Left lobe of liver (tissue), 2 donors: ENCODE results near the gene DDX6. TPM values are rescaled to one million over a fixed set of nuclear protein-coding genes. Genes with fewer than 3 reads are reported as not detected.
"Not testable (repeated sequence)": the region's sequence is repeated elsewhere in the genome, so short reads cannot be mapped to it uniquely, and the experiment has no call there.

Experiments
- ATAC-seq: fragments of 200-7000 bp; cut with Tn5 transposase; one replicate; pipeline ENCODE4 v1.9.1; 2020; ENCODE audit warnings: mild to moderate bottlenecking, moderate library complexity
- DNase-seq: peaks from one replicate; pipeline ENCODE4 v3.0.0-alpha.2; 2020; ENCODE audit warnings: low spot score
- total RNA-seq: library from RNA; stranded (reverse); gene quantifications from one replicate; pipeline ENCODE4 v1.2.1, GENCODE V29; 2021
- donor health status: DM: no; HTN: no; CAD: no; lungs with moderate emphysema.
- donor health status: DM: no; HTN: yes; CAD: no.

The DDX6 gene
- total RNA-seq, 1 donor from 2014 or later = 40.1 TPM

DNA sequence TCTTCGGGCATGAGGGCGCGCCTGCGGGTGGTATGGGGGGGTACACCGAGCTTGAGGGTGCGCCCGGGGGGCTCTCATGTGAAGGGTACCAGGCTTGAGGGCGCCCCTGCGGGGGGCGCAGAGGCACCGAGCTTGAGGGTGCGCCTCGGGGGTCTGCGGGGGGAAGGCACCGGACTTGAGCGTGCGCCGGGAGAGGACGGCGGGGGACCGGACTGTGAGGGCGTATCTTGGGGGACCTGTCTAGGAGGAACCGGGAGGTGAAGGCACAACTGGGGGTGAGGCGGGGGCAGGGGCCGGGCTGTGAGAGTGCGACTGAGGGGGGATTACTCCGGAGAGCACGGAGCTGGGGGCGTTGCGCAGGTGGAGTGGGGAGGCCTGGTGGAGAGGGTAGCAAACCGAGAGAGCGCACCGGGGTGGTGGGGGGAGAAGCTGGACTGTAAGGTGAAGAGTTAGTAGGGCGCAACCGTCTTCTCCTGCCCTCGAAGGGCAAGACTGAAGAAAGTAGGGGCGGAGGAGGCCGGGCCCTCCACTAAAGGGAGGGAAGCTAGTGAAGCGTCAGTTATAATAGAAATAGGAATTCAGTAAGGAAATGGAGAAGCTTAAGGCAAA is 1.1 kb upstream of the DDX6 start:
- DNase-seq (peak; percentile 57), ATAC-seq (peak; percentile 2)

DNA sequence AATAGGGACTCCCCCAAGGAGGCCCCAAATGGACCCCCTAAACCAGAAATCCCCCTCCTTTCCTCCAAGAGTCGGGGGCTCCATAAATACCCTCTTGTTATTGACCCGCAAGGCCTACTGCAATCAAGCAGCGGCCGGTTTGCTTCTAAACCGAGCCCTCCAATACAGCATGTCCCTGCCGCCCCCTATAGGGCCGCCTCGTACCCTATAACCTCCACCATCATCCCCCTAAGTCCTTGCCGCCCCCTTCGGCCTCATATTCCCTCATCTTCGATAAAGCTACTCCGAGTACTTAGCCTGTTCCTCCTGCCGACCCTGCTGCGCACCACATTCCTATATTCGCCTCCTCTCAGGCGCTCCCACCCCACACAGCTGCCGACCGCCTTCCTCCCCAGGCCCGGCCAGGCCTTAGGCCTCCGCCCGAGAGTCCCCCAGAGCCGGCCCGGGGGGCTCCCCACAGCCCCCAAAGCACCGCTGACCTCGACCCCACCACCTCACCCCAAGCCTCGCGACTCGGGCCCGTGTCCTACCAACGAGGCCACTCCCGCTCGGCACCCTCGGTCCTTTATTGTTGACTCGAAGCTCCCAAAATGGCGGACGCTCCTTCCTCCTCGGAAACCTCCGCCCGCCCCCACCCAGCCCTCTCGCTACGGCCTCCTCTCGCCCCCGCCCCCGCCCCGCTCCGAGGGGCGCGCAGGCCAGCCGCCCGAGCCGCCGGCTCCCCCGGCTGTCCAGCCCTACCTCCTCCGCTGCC is 430 bp downstream of the DDX6 start:
- no peak for DNase-seq

DNA sequence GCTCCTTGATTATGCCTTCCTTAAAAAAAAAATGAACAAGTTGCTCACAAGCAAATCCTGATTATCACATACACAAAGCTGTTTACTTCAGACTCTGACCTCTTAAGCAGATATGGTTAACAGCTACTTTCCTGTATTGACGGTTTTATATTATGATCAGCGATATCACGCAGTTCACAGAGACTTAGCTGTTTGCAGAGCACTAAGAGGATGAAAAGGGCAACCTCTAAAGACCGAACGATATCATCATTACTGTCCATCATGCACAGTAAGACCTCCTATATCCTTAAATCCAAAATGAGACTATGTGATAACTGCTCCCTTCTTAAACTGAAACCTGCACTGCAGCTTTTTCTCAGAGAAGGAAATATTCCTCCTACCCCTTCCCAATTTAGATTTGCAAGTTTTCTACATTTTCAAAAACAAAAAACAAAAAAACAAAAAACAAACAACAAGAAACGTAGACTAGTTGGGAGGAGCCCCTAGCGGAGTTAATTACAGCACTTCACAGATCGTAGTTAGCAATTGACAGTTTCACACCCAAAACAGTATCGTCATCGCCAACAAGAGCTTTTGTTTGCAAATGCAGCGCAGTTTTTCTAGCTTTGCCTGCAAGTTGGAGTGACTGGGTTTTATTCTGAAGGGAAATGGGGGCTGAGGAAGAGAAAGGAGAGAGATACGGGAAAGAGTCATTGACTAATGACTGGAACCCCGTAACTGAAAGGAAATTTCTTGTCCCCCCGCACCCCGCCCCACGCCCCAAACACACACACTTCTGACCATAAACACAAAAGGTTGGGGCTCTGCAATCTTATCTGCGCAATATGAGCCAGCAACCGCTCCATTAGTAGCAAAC is 1.2 kb downstream of the DDX6 start:
- ATAC-seq (no peak), DNase-seq (no peak)

More for the DNA sequence above, 430 bp downstream of the DDX6 start:
- peak; percentile 48 for ATAC-seq

DNA sequence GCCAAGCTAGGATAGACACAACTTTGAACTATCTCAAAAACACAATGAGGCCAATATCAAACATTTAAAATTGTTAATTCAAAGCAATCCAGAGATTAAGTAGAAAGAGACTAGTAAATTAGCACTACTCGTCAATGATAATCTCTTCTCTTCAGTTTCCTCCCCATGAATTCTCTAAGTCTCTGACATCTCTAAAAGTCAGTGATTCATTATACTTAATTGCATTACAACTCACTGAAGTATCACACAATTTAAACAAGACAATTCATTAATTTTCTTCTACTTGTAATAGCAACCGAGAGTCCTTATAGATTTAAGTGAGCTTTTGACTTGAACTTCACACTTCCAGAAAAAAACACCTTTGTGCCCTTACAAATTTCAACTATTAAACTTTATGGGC is 4.3 kb downstream of the DDX6 start:
- no peak for ATAC-seq
- no peak for DNase-seq

DNA sequence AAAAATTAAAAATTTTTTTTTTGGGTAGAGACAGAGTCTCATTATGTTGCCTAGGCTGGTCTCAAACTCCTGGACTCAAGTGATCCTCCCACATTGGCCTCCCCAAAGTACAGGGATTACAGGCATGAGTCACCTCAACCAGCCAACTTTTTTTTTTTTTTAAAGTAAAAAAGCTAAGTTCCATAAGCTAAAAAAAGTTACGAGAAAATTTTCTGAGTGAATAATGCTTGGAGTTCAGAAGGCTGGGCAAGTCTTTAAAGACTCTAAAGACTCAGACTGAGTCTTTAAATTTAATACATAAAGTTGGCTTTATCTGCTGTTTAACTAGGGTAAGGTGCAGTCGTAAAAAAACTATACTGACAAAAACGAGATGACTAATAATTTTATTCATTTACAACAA is 5.6 kb downstream of the DDX6 start:
- DNase-seq (no peak), ATAC-seq (no peak)

DNA sequence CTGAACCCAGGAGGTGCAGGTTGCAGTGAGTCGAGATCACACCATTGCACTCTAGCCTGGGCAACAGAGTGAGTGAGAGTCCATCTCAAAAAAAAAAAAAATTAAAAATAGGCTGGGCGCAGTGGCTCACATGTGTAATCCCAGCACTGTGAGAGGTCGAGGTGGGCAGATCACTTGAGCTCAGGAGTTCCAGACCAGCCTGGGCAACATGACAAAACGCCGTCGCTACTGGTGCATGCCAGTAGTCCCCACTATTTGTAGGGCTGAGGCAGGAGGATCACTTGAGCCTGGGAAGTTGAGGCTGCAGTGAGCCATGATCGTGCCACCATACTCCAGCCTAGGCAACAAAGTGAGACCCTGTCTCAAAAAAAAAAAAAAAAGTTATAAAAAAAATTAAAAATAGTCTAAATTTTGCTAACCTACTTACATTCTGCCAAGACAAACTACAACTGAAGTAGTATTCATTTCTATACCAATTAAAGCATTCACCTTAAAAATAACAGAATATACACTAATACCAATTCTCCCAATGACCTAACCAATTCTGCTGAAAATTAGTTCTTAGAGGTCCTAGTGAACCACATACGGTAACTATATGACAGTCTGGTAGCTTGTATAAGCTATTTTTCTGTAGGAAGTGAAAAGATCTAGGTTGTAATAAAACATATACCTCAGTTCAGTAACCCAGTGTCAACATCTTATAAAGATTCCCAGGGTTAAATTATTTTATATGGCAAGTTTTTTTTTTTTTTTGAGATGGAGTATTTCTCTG is 7.1 kb downstream of the DDX6 start:
- DNase-seq (no peak), ATAC-seq (no peak)

DNA sequence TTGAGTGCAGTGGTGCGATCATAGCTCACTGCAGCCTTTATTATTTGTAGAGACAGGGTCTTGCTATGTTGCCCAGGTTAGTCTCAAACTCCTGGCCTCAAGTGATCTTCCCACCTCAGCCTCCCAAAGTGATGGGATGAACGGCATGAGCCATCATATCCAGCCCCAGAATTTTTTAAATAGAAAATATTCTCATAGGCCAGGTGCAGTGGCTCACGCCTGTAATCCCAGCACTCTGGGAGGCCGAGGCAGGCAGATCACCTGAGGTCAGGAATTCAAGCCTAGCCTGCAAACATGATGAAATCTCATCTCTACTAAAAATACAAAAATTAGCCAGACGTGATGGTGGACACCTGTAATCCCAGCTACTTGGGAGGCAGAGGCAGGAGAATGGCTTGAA is 7.6 kb downstream of the DDX6 start:
- not testable (repeated sequence) for ATAC-seq

DNA sequence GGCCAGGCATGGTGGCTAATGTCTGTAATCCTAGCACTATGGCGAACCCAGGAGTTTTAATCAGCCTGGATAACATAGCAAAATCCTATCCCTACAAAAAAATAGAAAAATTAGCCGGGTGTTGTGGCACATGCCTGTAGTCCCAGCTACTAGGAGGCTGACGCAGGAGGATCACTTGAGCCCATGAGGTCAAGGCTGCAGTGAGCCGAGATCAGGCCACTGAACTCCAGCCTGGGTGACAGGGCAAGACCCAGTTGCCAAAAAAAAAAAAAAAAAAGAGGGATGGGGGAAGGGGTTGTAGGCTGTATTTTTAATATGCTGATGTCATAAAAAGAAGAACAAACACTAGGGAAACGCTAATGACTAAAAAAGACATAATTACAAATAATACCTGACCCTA is 12.1 kb downstream of the DDX6 start:
- DNase-seq = peak; percentile 63
- ATAC-seq = peak; percentile 61

More for the DNA sequence above, 7.6 kb downstream of the DDX6 start:
- DNase-seq = not testable (repeated sequence)

DNA sequence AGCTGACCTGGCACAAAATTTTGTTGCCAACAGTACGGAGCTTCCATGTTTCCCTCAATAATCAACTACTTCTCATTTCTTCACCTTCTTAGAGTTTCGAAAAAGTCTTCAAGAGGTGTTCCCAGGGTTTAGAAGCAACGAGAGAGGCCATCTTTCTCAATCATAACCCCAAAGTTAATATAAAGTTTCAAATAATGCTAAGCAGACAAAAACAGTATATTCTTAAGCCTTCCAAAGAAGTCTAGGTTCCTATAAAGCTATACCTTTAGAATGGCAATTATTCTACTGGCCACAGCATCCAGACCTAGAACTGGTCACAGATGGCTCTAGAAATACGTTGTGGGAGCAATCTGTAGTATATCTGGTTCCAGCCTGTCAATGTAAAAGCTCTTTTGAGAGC is 16.9 kb downstream of the DDX6 start:
- ATAC-seq = no peak

DNA sequence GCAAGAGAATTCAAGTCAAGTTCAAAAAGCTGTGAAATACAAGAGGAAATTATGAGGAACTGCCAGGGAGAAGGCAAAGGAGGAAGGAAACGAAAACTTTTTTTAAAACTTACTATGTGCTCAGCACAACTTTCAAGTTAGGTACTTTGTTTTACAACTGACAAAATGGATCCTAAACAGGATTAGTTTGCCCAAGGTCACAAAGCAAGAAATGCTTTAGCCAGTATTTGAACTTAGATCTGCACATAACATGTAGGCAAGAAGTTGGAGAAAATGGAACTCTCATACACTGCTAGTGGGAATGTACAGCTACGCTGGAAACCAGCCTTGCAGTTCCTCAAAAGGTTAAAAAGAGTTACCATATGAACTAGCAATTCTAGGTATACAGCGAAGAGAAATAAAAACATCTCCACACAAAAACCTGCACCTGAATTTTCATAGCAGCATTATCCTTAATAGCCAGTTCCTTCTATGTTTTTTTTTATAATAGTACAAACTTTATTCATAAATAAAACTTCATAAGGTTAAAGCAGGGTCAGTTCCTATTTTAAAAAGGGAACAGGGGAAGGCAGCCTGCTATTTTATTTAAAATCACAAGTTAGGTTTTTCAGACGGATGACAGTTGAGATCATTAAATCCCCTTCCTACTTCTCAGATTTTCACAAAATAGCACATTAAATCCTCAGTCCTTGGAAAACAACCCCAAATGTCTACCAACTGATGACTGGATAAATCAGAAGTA is 19.2 kb downstream of the DDX6 start:
- no peak for ATAC-seq

More for the DNA sequence above, 16.9 kb downstream of the DDX6 start:
- DNase-seq = no peak

DNA sequence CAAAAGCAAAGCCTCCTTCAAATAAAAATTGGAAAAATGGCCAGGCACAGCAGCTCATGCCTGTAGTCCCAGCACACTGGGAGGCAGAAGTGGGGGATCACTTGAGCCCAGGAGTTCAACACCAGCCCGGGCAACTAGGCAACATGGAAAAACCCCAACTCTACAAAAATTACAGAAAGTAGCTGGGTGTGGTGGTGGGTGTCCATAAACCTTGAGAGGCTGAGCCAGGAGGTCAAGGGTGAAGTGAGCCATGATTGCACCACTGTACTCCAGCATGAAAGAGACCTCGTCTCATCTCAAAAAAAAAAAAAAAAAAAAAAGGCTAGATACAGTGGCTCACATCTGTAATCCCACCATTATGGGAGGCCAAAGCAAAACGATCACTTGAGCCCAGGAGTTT is 22.3 kb downstream of the DDX6 start:
- peak; percentile 51 for ATAC-seq
- DNase-seq = no peak

More for the DNA sequence above, 19.2 kb downstream of the DDX6 start:
- DNase-seq = no peak

DNA sequence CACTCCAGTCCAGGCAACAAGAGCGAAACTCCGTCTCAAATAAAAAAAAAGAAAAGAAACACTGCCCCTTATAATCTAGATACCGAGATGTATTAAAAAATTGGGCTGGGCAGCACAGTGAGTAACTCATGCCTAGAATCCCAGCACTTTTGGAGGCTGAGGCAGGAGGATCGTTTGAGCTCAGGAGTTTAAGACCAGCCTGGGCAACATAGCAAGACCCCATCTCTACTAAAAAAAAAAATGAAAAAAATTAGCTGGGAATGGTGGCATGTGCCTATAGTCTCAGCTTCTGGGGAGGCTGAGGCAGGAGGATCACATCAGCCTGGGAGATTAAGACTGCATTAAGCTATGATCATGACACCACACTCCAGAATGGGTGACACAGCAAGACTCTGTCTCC is 24.9 kb downstream of the DDX6 start:
- ATAC-seq (no peak), DNase-seq (no peak)

DNA sequence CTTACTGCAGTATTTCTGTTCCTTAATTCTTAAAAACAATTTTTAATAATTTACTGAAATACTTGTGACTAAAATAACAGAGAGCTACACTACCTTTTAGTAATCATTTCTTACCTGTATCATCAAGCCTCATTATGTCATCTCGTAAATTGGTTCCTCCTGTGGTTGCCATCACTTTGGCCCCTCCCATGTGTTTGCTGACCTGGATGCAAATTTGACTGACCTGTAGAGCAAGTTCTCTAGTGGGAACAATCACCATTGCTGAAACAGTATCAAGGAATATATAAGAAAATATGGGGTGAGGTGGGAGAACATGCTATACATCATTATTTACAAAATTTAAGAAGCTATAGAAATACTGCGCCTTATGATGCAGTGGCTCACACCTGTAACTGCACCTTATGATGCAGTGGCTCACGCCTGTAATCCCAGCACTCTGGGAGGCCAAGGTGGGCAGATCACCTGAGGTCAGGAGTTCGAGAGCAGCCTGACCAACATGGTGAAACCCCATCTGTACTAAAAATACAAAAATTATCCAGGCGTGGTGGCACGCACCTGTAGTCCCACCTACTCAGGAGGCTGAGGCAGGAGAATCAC is 25.8 kb downstream of the DDX6 start:
- ATAC-seq, DNase-seq: not testable (repeated sequence)

DNA sequence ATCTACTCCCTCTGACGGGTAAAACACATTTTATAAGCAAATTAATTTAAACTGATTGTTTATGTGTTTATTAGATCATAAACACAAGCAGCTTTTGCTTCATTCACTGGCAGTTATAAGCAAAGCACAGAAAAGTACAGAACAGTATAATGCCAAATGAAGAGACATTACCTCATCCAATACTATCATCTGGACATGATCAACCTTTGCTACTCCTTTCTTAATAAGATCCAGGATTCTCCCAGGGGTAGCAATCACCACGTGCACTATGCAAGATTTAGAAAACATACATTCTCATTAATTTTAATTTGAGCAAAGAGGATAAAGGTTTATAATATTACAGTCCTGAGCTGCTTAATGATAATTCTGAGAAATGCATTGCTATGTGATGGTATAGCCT is 27.9 kb downstream of the DDX6 start:
- no peak for DNase-seq
- no peak for ATAC-seq

DNA sequence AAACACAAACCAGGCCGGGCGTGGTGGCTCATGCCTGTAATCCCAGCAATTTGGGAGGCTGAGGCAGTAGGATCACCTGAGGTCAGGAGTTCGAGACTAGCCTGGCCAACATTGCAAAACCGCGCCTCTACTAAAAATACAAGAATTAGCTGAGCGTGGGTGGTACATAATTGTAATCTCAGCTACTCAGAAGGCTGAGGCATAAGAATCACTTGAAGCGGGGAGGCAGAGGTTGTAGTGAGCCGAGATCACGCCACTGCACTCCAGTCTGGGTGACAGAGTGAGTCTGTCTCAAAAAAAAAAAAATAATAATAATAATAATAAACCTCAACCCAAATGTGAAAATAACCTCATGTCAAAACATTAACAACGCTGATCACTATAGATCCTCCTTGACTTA is 29.0 kb downstream of the DDX6 start:
- not testable (repeated sequence) for ATAC-seq, DNase-seq

DNA sequence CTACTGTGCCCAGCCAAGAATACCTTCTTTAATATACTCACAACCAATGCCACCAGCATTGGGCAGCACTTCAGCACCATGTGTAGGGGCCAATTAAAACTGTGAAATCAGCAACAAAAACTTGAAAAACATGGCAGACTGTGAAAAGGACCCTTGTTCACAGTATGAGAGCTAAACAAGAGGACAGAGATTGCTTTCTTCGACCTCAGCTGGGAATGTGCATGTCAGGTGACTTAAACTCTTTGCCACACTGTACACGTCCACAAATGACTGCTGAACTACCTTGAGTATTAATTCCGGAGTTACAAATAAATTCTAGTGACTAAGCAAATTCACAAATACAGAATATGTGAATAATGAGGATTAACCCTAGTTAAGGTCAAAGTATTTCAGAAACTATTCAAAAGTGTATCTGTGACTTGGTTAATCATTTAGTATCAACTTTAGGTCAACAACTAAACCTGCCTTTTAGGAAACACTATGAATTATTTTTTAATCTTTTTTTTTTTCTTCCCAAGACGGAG is 33.0 kb downstream of the DDX6 start:
- no peak for DNase-seq
- ATAC-seq = peak; percentile 73

DNA sequence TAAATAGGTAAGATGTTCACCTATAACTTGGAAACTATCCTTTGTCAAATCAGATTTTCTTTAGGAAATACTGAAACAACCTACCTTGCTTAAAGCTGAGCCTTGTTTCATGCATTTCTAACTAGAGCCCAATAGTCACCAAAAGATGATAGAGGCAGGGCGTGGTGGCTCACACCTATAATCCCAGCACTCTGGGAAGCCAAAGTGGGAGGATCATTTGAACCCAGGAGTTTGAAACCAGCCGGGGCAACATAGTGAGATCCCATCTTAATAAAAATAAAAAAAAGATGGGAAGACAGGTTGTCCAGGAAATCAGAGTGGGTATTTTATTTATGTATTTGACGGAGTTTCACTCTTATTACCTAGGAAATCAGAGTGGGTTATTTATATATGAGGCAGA is 38.3 kb downstream of the DDX6 start:
- ATAC-seq = no peak
- no peak for DNase-seq

DNA sequence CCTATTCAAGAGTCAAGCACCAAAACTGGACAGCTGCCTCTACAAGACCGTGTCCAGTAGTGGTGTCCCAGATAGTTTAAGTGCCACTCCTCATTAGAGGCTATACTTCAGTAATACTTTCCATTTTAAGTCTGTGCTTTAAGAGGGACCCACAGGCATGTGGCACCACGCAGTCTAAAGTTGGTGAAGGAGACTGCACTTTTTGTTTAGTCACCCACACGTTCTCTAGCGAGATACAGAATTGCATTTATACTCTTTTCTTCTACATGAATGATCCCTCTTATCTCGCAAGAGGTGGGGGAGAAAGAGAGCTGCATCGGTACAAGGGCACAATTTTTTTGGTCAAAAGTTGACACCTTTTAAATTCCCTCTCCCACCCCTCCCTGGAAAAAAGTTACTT is 41.5 kb downstream of the DDX6 start:
- no peak for ATAC-seq

DNA sequence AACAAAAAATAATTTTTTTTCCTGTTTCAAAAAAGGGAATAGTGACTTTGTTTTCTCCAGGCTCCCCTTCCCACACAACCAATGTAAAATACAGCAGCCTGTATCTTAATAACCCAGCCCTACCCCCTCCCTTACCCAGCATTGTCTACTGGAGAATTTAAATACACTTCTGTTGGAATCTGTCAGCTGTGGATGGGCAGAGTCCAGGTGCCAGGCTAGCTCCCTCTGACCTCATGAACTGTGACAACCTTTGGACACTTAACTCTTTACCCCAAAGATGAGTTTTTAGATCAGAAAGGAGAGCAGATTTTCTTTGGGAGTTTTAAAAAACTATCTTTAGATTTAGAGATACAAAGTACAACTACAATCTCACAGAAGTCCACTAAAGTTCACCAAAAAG is 42.9 kb downstream of the DDX6 start:
- peak; percentile 91 for ATAC-seq
- peak; percentile 73 for DNase-seq

More for the DNA sequence above, 41.5 kb downstream of the DDX6 start:
- DNase-seq = no peak
